HG02852 (cell line): Measurements from ENCODE around the gene ZSCAN12.

Experiments
- ATAC-seq: cut with Tn5 transposase; IDR thresholded peaks from one replicate; pipeline ENCODE4 v1.9.1; 2021; ENCODE audit warnings: mild to moderate bottlenecking, moderate library complexity; ENCODE audit not compliant: unreplicated experiment

The ZSCAN12 gene

GRCh38 chr6:28354688-28355554, 44.6 kb downstream of the ZSCAN12 start:
- ATAC-seq, result no peak

- no peak for ATAC-seq
Observed at GRCh38 chr6:28353981-28354676, 45.4 kb downstream of the ZSCAN12 start.

GRCh38 chr6:28353356-28353755, 46.2 kb downstream of the ZSCAN12 start:
- ATAC-seq, result no peak

GRCh38 chr6:28351493-28351925, 48.0 kb downstream of the ZSCAN12 start:
- no peak for ATAC-seq

- no peak for ATAC-seq
Observed at GRCh38 chr6:28351087-28351486, 48.5 kb downstream of the ZSCAN12 start.

- peak; percentile 97 for ATAC-seq
Observed at GRCh38 chr6:28349892-28350737, 49.4 kb downstream of the ZSCAN12 start, which contains the start of gene ZKSCAN3. ZKSCAN3 (plus strand) TSS chr6:28349947; CDS start chr6:28359587, 9,640 bp downstream.

- peak; percentile 19 for ATAC-seq
Observed at GRCh38 chr6:28349344-28349891, 50.1 kb downstream of the ZSCAN12 start.

GRCh38 chr6:28347119-28347518, 52.4 kb downstream of the ZSCAN12 start:
- ATAC-seq, result no peak

GRCh38 chr6:28345201-28345600, 54.3 kb downstream of the ZSCAN12 start:
- ATAC-seq, result no peak

- ATAC-seq, result no peak
Observed at GRCh38 chr6:28343898-28344677, 55.5 kb downstream of the ZSCAN12 start.

- no peak for ATAC-seq
Observed at GRCh38 chr6:28340310-28341095, 59.0 kb downstream of the ZSCAN12 start.

- no peak for ATAC-seq
Observed at GRCh38 chr6:28337121-28337520, 62.4 kb downstream of the ZSCAN12 start.

- peak; percentile 32 for ATAC-seq
Observed at GRCh38 chr6:28336284-28337120, 63.0 kb downstream of the ZSCAN12 start.

- ATAC-seq, result peak; percentile 84
Observed at GRCh38 chr6:28335564-28336283, 63.8 kb downstream of the ZSCAN12 start, which contains the start of gene ZSCAN31. ZSCAN31 (minus strand) TSS chr6:28336148; CDS start chr6:28329683, 6,465 bp downstream.

GRCh38 chr6:28335040-28335563, 64.4 kb downstream of the ZSCAN12 start:
- no peak for ATAC-seq

- ATAC-seq, result no peak
Observed at GRCh38 chr6:28334286-28335039, 65.1 kb downstream of the ZSCAN12 start.
